ENCODE results near the gene PIGL.

The PIGL gene

GRCh38 chr17:16374146-16374938 lies 157.3 kb downstream of the PIGL start:
- TF ChIP-seq CTCF (IDR thresholded peaks at IDR 0.05; ENCODE audit: control extremely low read depth, extremely low read depth, low read depth, missing control alignments) = no peak
- no peak for DNase-seq (ENCODE audit: extremely low spot score)
- POLR2A ChIA-PET = no interaction called here
- CTCF ChIA-PET = interaction anchor here (0.9 to 3.6 kb wide), 6 partner anchors 10 to 408 kb away, joined by 3 to 38 read pairs (median 3); partner anchors contain the start of gene TRPV2
